LNCAP (cell line): ENCODE measurements around the gene EEFSEC.

Experiments used
- CTCF ChIP-seq: fragments of 450-650 bp; IDR thresholded peaks from 2 replicates; pipeline ENCODE4 v1.5.1; 2017; ENCODE audit warnings: mild to moderate bottlenecking

Gene EEFSEC

GRCh38 chr3:128432971-128433836, 279.9 kb downstream of the EEFSEC start:
- no peak for TF ChIP-seq CTCF

- no peak for TF ChIP-seq CTCF
Measured at GRCh38 chr3:128433837-128434165, 280.5 kb downstream of the EEFSEC start.

- no peak for TF ChIP-seq CTCF
Measured at GRCh38 chr3:128434524-128434923, 281.2 kb downstream of the EEFSEC start.

- TF ChIP-seq CTCF, result no peak
Measured at GRCh38 chr3:128435058-128435457, 281.8 kb downstream of the EEFSEC start.

GRCh38 chr3:128435561-128435960, 282.3 kb downstream of the EEFSEC start:
- no peak for TF ChIP-seq CTCF

GRCh38 chr3:128436214-128436613, 282.9 kb downstream of the EEFSEC start:
- no peak for TF ChIP-seq CTCF

GRCh38 chr3:128438488-128439072, 285.3 kb downstream of the EEFSEC start:
- TF ChIP-seq CTCF, result peak; percentile 44; the same call in 1 of the 2 replicates
